GM08714 (cell line): ENCODE data around the gene STPG4.

ENCODE experiments used
- H3K4me3 ChIP-seq: fragments of 200-500 bp; sonication (Bioruptor generic); 2 replicates; pipeline ENCODE4 v1.5.1; 2014; ENCODE audit warnings: mild to moderate bottlenecking, low read length, inconsistent platforms
- ZNF274 ChIP-seq: IDR thresholded peaks from 2 replicates; pipeline ENCODE4 v1.6.1; 2012; ENCODE audit warnings: mild to moderate bottlenecking, low read depth, low read length

The STPG4 gene

GRCh38 chr2:47052847-47053246 lies 102.3 kb downstream of the STPG4 start:
- TF ChIP-seq ZNF274: no peak
- H3K4me3 ChIP-seq: no peak overlapping the region

GRCh38 chr2:47051562-47051961 lies 103.5 kb downstream of the STPG4 start:
- H3K4me3 ChIP-seq: no peak overlapping the region
- no peak for TF ChIP-seq ZNF274

GRCh38 chr2:47050762-47051161 lies 104.3 kb downstream of the STPG4 start:
- no peak for TF ChIP-seq ZNF274

DNA sequence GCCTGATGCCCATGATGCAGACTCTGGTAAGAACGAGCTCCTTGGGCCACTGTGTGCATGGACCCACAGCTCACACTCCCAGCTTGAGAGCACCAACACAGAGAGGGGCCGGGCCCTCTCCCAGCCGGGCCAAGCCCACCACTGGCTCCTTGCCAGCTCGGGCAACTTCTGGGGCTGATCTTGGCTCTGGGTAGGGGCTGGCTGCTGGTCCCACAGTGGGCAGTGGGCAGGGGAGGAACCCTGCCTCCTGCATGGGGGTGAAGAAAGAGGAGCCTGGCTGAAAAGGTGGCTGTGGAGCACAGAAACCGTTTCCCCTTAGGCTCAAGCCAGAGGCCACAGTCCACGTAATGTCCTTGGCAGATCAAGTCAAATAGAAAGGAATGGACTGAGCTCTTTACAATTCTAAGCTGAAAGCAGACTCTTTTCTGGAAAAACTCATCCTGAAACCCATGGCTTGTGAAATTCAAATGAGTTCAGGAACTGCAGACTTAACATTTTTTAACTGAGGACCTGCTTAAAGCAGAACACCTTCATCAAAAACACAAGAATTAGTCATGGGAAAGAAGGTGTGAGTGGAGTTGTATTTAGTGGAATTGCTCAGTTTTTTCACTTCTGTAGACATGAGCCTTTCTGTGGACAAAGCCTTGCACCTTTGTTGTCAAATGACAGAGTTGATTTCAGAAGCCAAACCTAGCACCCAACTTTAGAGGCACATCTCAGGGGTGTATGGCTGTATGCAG lies 104.9 kb downstream of the STPG4 start:
- H3K4me3 ChIP-seq: no peak overlapping the region
- TF ChIP-seq ZNF274: no peak

More at GRCh38 chr2:47050762-47051161, 104.3 kb downstream of the STPG4 start:
- no peak overlapping the region for H3K4me3 ChIP-seq

DNA sequence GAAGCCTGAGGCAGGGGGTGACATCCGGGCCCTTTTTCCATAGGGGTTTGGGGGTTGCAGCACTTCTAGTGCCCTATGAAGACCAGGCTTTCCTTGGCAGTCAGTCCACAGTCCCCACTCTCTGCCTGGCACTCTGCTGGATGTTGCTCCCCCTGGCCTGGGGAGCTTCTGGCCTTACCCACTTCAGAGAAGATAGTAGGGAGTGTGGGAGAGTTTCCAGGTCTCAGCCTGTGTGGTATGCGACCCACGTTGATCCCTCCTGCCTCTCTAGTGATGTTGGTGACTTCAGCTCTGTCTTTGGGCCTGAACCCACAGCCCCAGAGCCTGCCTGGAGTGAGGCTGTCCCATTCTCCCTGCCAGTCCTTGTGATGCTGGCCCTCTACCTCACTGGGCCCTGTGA lies 105.6 kb downstream of the STPG4 start:
- H3K4me3 ChIP-seq: no peak overlapping the region
- no peak for TF ChIP-seq ZNF274

DNA sequence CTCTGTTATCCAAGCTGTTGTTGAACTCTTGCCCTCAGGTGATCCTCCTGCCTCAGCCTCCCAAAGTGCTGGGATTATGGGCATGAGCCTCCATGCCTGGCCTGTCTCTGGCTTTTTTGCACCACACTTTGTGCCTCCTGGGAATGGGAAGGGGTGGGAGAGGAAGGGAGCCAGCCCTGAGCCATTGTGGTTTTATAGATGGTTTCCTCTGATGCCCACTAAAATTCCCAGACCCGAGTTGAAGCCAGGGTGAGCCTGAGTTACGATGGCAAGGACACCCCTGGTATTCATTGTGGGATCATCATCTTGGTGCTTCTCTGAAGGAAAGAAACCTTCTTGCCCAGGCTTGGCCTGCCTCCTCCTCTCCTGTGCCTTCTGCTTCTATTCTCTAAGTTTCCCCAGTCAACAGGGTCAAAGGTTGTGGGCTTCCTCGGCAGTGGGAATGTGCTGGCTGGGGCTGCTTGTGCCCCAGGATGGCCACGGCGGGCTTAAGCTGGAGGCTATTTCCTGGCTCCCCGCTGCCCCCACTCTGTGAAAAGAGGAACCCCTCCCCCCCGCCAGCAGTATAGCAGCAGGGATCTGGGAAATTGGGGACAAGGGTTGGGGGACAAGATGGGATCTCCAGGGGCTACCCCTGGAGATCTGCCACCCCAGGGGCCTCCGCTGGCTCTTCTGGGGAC lies 106.2 kb downstream of the STPG4 start:
- no peak overlapping the region for H3K4me3 ChIP-seq
- no peak for TF ChIP-seq ZNF274

DNA sequence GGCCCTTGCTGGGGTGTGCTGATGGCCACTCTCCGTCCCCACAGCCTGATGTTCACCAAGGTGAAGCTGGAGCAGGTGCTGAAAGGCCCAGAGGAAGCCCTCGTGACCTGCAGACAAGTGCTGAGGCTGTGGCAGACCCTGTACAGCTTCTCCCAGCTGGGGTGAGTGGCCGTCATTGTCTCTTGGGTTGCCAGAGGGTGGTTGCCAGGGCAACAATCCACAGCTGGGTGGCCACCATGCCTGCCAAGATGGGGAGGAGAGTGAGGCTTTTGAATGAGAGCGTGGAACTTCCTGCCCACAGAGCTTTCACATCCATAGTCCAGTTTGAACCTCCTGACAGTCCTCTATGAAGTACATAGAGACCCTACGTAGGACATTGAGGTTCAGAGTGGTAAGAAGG lies 108.8 kb downstream of the STPG4 start:
- TF ChIP-seq ZNF274: no peak
- no peak overlapping the region for H3K4me3 ChIP-seq

DNA sequence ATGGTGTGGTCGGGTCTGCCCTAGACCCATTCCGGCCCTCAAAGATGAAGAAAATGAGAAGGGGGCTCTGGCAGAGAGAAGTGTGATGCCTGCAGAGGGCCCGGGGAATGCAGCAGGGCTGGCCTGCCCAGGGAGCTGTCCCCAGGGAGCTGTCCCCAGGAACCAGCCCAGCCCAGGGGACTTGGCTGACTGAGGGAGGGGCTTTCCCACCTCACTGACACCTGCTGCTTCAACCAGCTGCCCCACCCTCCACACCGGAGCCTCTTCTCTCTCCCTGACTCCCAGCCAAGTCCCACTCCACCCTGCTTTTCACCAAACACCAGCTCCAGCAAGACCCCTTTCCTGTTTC lies 111.2 kb downstream of the STPG4 start:
- H3K4me3 ChIP-seq: no peak overlapping the region
- no peak for TF ChIP-seq ZNF274

DNA sequence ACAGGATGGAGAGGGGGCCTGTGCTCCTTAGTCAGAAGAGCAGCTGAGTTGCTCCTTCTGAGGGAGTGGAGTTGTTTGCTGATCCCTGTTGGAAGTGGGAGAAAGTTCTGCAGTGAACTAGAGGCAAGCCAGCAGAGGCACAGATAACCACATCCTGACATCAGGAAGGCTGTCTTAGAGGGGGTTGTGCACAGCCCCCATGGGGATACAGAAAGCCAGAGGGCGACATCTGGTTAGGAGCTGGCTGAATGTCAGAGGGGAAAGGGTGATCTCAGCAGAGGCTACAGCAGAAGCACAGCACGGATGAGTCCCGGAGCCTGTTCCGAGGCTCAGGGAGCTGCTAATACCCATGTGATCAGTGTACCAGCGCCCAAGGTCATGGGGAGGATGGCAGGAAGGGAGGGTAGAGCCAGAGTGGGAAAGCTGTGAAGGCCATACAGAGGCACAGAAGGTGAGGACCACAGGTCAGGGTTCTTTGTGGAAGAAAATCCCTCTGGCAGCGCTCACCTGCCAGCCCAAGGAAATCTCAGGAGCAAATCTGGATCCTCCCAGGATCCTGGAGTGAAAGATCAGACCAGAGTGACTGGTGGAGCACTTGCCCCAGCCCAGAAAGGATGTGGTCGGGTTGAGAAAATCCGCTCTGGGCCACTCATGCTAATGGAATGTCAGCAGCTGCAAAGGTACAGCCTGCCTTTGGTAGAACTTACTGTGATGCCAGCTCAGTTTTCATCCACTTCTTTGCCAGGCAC lies 111.8 kb downstream of the STPG4 start:
- H3K4me3 ChIP-seq: no peak overlapping the region
- TF ChIP-seq ZNF274: no peak

DNA sequence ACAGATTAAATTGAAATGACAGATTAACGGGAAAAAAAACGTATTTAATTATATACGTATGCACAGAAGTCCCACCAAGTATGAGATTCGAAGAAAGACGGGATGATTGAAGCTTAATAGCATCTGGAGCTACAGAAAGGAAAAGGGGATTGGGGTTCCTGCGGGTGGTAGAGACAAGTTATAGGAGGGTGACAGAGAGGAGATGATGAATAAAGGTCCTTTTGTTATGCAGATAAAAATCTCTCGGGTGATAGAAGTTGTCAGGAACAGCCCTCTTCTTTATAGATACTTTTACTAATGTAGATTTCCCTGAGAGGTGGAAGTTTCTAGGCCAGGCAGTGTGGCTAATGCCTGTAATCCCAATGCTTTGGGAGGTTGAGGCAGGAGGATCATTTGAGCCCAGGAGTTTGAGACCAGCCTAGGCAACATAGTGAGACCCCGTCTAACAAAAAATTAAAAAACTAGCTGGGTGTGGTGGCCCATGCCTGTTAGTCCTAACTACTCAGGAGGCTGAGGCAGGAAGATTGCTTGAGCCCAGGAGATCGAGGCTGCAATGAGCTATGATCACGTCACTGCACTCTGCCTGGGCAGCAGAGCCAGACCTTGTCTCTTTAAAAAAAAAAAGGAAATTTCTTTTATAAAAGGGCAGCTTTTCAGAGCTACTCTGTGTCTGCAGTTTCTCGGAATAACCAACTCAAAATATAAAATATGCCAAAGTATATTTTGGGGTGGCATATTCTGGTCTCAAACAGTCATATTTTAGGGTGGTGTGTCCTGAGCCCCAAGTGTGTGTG lies 113.0 kb downstream of the STPG4 start:
- TF ChIP-seq ZNF274: no peak
- H3K4me3 ChIP-seq: no peak overlapping the region

DNA sequence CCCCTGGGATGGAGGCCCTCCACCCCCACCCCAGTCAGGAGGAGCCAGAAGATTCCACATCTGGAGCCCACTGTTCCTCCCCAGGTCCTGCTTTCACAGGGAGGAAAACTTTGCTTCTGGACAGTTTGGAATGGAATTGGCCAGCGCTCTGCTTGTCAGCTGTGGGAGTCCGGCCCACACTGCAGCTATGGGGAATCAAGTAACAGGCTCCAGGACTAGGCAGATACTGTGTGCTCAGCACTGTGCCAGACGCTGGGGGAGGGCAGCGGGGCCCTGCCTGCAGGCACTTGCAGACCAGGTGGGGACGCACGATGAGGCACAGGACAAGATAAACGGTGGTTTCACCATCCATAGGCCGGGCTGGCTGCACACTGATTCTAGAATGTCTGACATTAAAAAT lies 114.0 kb downstream of the STPG4 start:
- no peak for TF ChIP-seq ZNF274
- H3K4me3 ChIP-seq: no peak overlapping the region

DNA sequence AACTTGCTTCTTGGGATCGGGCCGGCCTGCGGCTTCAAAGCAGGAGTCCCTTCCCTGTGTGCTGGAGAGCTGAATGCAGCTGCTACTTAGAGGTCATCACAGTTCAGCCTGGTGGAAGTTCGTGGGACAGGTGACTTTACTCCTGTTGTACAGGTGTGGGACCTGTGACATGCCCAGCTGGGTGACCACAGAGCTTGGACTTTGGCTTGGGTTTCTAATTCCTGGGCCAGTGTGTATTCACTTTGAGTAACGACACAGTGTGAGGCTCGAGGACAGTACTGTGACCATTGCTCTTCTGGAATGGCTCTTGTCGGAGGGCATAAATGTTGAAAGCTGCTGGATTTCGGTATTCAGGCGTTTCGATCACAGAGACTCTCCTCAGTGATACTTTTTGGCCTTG lies 114.5 kb downstream of the STPG4 start:
- no peak for TF ChIP-seq ZNF274

GRCh38 chr2:47039913-47040562 lies 115.1 kb downstream of the STPG4 start:
- no peak overlapping the region for H3K4me3 ChIP-seq
- TF ChIP-seq ZNF274: no peak

More for the DNA sequence above, 114.5 kb downstream of the STPG4 start:
- H3K4me3 ChIP-seq: no peak overlapping the region

GRCh38 chr2:47039489-47039870 lies 115.6 kb downstream of the STPG4 start:
- TF ChIP-seq ZNF274: no peak

More at GRCh38 chr2:47039489-47039870, 115.6 kb downstream of the STPG4 start:
- H3K4me3 ChIP-seq: no peak overlapping the region
